Stimulated activated naive CD4-positive, alpha-beta T cell treated with Interleukin-2 at 50 U/mL for 16 hours (primary cell): ENCODE results near the gene NCOA7.

Experiments used
- DNase-seq: peaks from one replicate; lab custom pipeline; 2025; lab: John Stamatoyannopoulos, UW

NCOA7 gene

GRCh38 chr6:125790358-125791150 is at the start of gene NCOA7:
Gene NCOA7, plus strand, starts transcription at chr6:125790960. Its CDS starts 24,395 bp downstream, at chr6:125815355.
- peak; percentile 75 for DNase-seq

GRCh38 chr6:125741336-125741735 is 49.4 kb upstream of the NCOA7 start:
- no peak for DNase-seq

DNA sequence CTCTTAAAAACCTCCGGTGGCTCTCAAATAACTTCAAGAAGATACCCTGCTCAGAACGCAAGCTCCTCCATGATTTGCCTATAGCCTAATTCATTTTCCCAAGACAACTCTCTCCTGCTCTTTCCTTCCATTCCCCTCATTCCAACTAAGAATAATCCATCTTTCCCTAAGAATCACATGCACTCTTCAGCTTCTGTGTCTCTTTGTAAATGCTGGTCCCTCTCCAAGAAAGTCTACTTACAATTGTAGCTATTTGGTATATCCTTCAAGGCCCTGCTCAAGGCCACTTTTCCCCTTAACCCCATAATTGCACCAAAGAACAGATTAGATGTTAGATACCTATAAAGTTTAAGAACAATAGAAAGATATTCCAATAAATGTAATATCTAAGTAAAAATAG is 48.7 kb upstream of the NCOA7 start:
- DNase-seq, result no peak

GRCh38 chr6:125742464-125743120 is 48.2 kb upstream of the NCOA7 start:
- DNase-seq, result no peak

DNA sequence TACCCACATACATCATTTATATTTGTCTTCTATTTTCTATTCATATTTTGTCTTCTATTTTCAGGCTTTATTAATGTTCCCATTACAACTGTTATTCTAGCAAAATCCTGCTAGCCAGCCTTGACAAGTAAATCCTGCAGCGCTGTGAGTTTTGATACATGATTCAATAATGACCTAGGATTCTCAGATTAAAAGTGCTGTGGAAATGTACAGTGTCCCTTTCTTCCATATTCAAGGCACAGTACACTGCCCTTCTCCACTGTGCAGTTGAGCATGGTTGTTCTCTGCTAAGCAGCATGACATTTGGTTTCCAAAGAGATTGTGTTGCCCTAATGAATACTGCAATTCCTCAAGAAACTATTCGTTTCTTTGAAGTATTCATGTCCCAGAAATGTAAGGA is 47.2 kb upstream of the NCOA7 start:
- DNase-seq, result no peak

DNA sequence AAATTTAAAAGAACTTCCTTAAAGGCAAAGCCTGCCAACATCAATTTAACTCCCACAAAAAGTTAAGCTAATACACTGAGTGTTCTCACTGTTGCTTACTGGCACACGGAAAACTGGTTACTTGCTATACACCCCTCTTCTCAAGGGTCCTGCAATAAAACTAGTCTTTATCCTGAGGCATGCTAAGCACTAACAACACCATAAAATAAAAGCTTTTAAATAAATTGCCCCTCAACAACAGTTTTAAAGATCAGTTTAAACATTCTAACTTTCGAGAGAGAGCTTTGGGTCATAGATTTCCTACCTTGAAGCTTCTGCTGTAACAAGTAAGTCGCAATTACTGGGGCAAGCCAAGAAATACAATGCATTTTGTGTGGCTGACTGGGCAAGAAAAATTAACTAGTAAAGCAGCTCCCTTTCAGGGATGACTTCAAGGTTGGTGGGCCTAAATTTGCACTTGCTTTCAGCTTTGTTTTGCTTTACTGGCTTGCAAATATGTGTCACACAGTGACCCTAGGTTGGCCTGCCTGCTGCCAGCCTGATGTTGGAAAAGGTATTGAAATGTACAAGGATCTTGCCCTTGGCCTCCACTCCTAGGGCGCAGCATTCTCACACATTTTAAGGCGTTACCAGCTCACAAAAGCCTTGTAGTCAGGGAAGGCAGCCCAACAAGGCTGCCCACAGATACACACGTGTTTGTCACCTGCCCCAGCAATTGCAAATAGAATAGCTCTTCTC is 45.3 kb upstream of the NCOA7 start:
- no peak for DNase-seq

DNA sequence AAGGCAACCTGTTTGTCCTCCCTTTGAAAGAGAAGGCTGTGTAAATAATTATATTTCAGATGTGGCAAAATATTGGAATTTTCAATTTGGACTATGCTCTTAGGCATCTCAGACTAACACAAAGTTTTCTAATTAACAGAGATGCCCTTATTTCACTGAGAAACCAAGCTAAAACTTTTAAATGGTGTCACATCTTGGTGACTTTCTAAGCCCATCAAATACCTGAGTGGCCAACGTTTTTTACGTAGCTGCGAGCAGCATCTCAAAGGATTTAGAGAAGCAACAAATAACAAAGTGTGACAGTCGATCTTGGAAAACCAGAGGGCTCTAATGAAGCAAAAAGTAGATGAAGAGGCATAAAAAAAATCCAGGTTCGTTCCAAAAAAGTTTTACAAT is 44.7 kb upstream of the NCOA7 start:
- DNase-seq, result no peak

- DNase-seq, result peak; percentile 54
Observed at GRCh38 chr6:125746731-125747588, 43.8 kb upstream of the NCOA7 start.

DNA sequence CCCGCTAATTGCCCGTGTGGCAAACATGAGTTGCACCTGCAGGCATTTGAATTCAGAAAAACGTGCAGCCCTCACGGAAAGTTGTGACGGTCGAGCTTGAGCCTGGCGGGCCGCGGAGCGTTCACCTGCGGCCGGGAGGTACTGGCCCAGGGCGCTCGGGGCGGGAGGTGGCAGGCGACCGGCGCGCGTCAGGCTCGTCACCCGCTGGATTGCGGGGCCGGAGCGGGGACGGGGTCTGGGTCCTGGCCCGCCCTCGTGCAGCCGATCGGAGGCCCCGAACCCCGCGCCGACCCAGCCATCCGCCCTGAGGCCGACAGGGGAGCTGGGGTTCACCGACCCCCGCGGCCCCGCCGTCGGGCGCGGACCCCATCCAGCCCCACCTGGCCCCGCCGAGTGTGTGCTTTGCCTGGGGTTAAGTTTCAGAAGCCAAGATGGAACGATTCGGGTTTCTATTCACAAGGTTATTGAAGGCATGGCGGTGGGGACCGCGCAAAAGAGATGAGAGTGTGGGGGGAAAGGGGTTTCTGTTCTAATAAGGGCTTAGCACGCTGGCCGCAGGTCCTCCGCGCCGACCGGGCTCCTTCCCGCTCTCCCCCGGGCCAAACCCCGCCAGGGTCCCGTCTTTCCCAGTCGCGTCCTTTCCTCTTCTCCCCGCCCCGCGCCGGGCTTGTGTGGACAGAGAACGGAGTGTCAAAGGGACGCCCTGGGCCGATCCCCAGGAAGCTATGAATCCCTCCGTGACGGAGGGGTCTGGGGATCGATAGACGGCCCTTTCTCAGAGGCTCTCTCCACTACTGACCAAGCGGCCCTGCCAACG is 43.0 kb upstream of the NCOA7 start:
- no peak for DNase-seq

GRCh38 chr6:125748406-125749172 is 42.2 kb upstream of the NCOA7 start:
- DNase-seq, result no peak

DNA sequence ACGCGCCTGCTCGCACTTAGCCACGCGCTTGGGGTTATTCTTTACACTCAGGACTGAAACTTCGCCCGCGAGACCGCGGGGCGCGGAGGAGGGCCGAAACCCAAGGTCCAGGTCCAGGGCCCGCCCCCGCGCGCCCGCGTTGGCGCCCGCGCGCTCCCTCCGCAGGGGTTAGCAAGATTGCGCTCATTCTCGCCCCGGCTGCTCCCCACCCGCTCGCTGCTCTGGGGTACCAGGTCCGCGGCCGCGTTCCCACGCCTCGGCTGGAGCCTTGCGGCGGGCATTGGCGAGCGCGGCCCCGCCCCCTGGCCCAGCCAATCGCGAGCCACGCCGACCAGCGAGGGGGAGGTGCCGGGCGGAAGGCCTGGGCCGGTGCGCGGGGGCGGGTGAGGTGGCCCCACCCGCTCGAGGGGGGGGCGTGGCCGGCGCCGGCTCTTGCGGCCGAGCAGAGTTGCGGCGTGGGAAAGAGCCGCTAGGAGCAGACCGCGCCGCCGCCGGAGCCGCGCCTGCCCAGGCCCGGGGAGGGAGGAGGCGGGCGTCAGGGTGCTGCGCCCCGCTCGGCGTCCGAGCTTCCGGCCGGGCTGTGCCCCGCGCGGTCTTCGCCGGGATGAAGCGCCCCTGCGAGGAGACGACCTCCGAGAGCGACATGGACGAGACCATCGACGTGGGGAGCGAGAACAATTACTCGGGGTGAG is 41.4 kb upstream of the NCOA7 start, which contains the start of gene HEY2:
Gene HEY2, plus strand, starts transcription at position 460 of the 692 bp plus-strand sequence. Its CDS starts 145 bp downstream, at position 605.
- DNase-seq, result peak; percentile 77

DNA sequence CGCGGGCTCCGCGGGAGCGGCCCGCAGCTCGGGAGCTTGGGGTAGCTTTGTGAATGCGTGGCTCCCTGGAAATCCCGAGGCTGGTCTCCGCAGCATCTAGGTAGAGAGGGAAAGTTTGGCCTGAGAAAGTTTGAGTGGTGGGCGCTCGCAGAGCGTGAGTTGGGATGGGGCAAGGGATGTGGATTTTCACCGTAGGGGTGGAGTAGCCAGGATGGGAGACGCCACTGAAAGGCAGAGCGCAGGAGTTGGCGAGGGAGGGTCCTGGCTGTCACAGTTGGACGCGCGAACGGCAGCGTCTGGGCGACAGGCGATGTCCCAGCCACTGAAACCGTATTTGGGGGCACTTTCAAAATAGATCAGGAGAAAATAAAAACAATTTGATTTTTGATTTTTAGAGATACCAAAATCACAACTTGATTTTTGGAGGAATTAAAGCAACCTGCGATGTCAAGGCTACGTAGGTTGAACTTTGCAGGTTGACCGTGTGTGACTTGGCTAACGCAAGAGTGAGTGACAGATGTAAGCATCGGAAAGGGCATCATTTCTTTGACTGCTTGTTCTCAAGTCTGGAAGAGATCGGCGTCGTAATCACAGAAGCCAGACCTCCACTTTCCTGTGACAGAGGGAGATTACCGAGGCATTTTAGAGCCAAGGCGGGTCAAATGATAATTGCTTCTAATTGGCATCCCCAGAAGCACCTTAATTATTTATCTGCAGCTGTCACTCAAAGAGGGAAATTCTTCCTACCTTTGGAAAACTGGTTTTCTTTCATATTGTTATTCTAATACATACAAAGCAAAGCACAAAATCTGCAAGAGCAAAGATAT is 40.7 kb upstream of the NCOA7 start:
- no peak for DNase-seq

DNA sequence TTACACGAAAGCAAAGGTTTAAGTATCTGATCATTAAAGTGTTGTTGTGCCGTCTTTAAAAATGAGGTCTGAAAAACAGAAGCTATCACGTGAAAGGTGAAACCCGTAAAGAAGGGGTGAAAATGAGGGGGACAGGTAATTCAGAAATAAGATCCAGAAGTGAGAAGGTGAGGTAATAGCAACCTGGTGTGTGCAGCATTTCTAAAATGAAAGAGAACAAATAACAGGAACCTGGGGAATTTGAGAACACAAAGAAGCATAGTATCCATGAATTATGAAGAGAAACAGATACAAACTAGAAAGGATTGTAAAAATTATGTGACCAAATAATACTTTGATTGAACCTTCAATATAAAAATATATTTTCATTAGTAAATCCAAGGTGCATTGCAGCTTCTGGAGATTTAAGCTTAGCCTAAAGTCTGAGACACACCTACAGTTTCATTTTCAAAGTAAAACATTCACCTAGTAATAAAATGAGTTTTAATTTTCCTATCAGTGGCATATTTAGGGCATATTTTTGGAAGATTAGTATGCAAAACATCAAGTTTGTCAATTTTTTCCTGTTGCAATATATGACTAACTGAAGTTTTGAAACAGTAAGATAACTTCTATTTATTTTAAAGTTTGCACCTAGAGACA is 39.9 kb upstream of the NCOA7 start:
- DNase-seq, result no peak

DNA sequence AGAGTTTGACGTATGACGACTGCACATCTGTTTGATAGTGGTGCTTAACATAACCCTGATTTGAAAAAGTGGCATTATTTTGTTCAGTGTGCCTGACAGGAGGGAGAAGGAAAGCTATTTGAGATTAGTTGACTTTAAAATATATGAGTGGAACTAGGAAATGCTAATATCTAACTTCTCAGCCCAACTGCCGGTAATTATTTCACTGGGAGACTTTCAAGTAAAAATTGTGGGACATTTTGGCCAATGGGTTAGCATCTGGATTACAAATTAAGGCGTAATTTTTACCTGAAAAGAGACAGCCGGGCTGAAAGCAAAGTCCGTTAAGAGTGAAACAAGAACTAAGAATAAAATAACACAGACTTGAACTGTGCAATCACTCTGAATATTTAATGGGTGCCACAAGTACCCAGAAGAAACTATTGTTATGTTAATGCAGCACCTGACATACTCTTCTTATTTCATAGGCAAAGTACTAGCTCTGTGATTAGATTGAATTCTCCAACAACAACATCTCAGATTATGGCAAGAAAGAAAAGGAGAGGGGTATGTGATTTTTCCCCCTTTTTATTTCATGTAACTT is 39.3 kb upstream of the NCOA7 start:
- no peak for DNase-seq

GRCh38 chr6:125752773-125753172 is 38.0 kb upstream of the NCOA7 start:
- no peak for DNase-seq

- DNase-seq, result no peak
Observed at GRCh38 chr6:125753218-125753936, 37.4 kb upstream of the NCOA7 start.

GRCh38 chr6:125753937-125754259 is 36.9 kb upstream of the NCOA7 start:
- no peak for DNase-seq
